Measurements from ENCODE around the gene RECQL. TPM values are rescaled to one million over a fixed set of nuclear protein-coding genes. Genes with fewer than 3 reads are reported as not detected.
"Not testable (repeated sequence)": the region's sequence is repeated elsewhere in the genome, so short reads cannot be mapped to it uniquely, and the experiment has no call there.

RECQL gene
- polyA plus RNA-seq, 1 donor (not counting 4 experiments of a cell fraction or from before 2014, with no cell fraction given): 41.9 TPM

GRCh38 chr12:21428241-21428640, 73.2 kb downstream of the RECQL start:
- no peak overlapping the region for H3K4me2 ChIP-seq (ENCODE audit: control insufficient read depth, extremely low read depth, insufficient read depth, low read depth, low read length)
- H2AFZ ChIP-seq (ENCODE audit: control insufficient read depth, low read length): no peak overlapping the region
- no peaks in the 10 kb centered on the region for H3K9me1 ChIP-seq (ENCODE audit: control insufficient read depth, extremely low read depth, insufficient read depth, low read length)
- no peak overlapping the region for H3K4me3 ChIP-seq (ENCODE audit: control insufficient read depth in 2 of 3, extremely low read depth in 1 of 3, insufficient read depth in 2 of 3, low read depth in 1 of 3, low read length in 3 of 3)
- no peaks in the 10 kb centered on the region for H3K79me2 ChIP-seq (ENCODE audit: control insufficient read depth, insufficient read depth, low read length)
- no peak for TF ChIP-seq CTCF (optimal IDR thresholded peaks at IDR 0.05 in 1 of 3, IDR thresholded peaks at IDR 0.05 in 1 of 3, conservative IDR thresholded peaks at IDR 0.05 in 1 of 3; ENCODE audit: extremely low read depth in 1 of 3, insufficient read depth in 2 of 3, low read length in 3 of 3)
- TF ChIP-seq EZH2 (IDR thresholded peaks at IDR 0.05; ENCODE audit: low read length): no peak
- no peaks in the 10 kb centered on the region for H4K20me1 ChIP-seq (ENCODE audit: control insufficient read depth, extremely low read depth, insufficient read depth, low read length)
- no peaks in the 10 kb centered on the region for H3K27me3 ChIP-seq (ENCODE audit: control insufficient read depth, extremely low read depth, insufficient read depth, low read length)
- no peaks in the 10 kb centered on the region for H3K4me1 ChIP-seq (ENCODE audit: control insufficient read depth, extremely low read depth, insufficient read depth, low read length)
- FAIRE-seq (no peak), DNase-seq (ENCODE audit: low read depth, low spot score) (no peak)
- no peak overlapping the region for H3K9ac ChIP-seq (ENCODE audit: control insufficient read depth, extremely low read depth, insufficient read depth, low read length)
- H3K27ac ChIP-seq (ENCODE audit: control insufficient read depth, insufficient read depth, low read length): no peak overlapping the region
- no peaks in the 10 kb centered on the region for H3K36me3 ChIP-seq (ENCODE audit: control insufficient read depth in 2 of 2, extremely low read depth in 1 of 2, insufficient read depth in 2 of 2, low read length in 2 of 2)
- dilution Hi-C loops (cut with MboI; ENCODE audit: extremely low pct_ligation_motif_present, low sequenced_read_pairs): no loop called here
- H3K9me3 ChIP-seq (ENCODE audit: control insufficient read depth, low read depth, low read length): no peaks in the 10 kb centered on the region

GRCh38 chr12:21419009-21419699, 82.3 kb downstream of the RECQL start:
- H3K9me3 ChIP-seq (ENCODE audit: control insufficient read depth, low read depth, low read length); H3K27ac ChIP-seq (ENCODE audit: control insufficient read depth, insufficient read depth, low read length); H3K4me2 ChIP-seq (ENCODE audit: control insufficient read depth, extremely low read depth, insufficient read depth, low read depth, low read length); H2AFZ ChIP-seq (ENCODE audit: control insufficient read depth, low read length); dilution Hi-C loops (cut with MboI; ENCODE audit: extremely low pct_ligation_motif_present, low sequenced_read_pairs); H3K4me1 ChIP-seq (ENCODE audit: control insufficient read depth, extremely low read depth, insufficient read depth, low read length); FAIRE-seq; H4K20me1 ChIP-seq (ENCODE audit: control insufficient read depth, extremely low read depth, insufficient read depth, low read length); H3K36me3 ChIP-seq (ENCODE audit: control insufficient read depth in 2 of 2, extremely low read depth in 1 of 2, insufficient read depth in 2 of 2, low read length in 2 of 2); DNase-seq (ENCODE audit: low read depth, low spot score); H3K27me3 ChIP-seq (ENCODE audit: control insufficient read depth, extremely low read depth, insufficient read depth, low read length); H3K79me2 ChIP-seq (ENCODE audit: control insufficient read depth, insufficient read depth, low read length); H3K9me1 ChIP-seq (ENCODE audit: control insufficient read depth, extremely low read depth, insufficient read depth, low read length); H3K9ac ChIP-seq (ENCODE audit: control insufficient read depth, extremely low read depth, insufficient read depth, low read length); H3K4me3 ChIP-seq (ENCODE audit: control insufficient read depth in 2 of 3, extremely low read depth in 1 of 3, insufficient read depth in 2 of 3, low read depth in 1 of 3, low read length in 3 of 3): not testable (repeated sequence)

Other genes with a start within 250 kb of the RECQL start
- gene SLCO1A2, start 166.7 kb downstream of the RECQL start, polyA plus RNA-seq: not detected in 3 replicates
- not detected in 3 replicates for gene IAPP, start 128.7 kb downstream of the RECQL start, polyA plus RNA-seq
- 18.8 to 28.1 TPM (median 19.1 TPM) in 3 replicates for gene PYROXD1, start 64.0 kb downstream of the RECQL start, polyA plus RNA-seq
- 12.0 to 25.8 TPM (median 16.7 TPM) in 3 replicates for gene GOLT1B, start 154 bp upstream of the RECQL start, polyA plus RNA-seq
- 0.07 to 0.12 TPM (median 0.12 TPM) in 3 replicates for gene SPX, start 24.7 kb upstream of the RECQL start, polyA plus RNA-seq
- not detected in 3 replicates for gene GYS2, start 103.2 kb upstream of the RECQL start, polyA plus RNA-seq
- gene LDHB, start 156.2 kb upstream of the RECQL start, polyA plus RNA-seq: 500 to 1,063 TPM (median 707 TPM) in 3 replicates

All from keratinocyte (primary cell).